ENCODE results near the gene CTDSP2.

Gene CTDSP2

GRCh38 chr12:57892232-57892972 is 45.9 kb upstream of the CTDSP2 start:
- Histone ChIP-seq H3K27ac (no peak overlapping the region), H3K27me3 (replicated peaks) (no peaks in the 10 kb centered on the region), H3K36me3 (replicated peaks) (no peaks in the 10 kb centered on the region), H3K4me3 (ENCODE audit: low read depth, low read length) (no peak overlapping the region)
- in situ Hi-C loops (cut with HindIII; ENCODE audit: low pct_ligation_motif_present, low sequenced_read_pairs): no loop called here
- no peak for DNase-seq
- TF ChIP-seq CTCF (IDR thresholded peaks at IDR 0.05; ENCODE audit: low read depth, low read length, missing control alignments): no peak

GRCh38 chr12:57891542-57892228 is 45.2 kb upstream of the CTDSP2 start:
- Histone ChIP-seq H3K27me3 (replicated peaks) (no peaks in the 10 kb centered on the region), H3K4me3 (ENCODE audit: low read depth, low read length) (no peak overlapping the region), H3K36me3 (replicated peaks) (no peaks in the 10 kb centered on the region), H3K27ac (no peak overlapping the region)
- in situ Hi-C loops (cut with HindIII; ENCODE audit: low pct_ligation_motif_present, low sequenced_read_pairs): no loop called here
- no peak for DNase-seq
- TF ChIP-seq CTCF (IDR thresholded peaks at IDR 0.05; ENCODE audit: low read depth, low read length, missing control alignments): no peak

- TF ChIP-seq CTCF (IDR thresholded peaks at IDR 0.05; ENCODE audit: low read depth, low read length, missing control alignments): no peak
- H3K27me3 ChIP-seq (replicated peaks): no peaks in the 10 kb centered on the region
- in situ Hi-C loops (cut with HindIII; ENCODE audit: low pct_ligation_motif_present, low sequenced_read_pairs): no loop called here
- DNase-seq: no peak
- H3K36me3 ChIP-seq (replicated peaks): no peaks in the 10 kb centered on the region
- H3K27ac ChIP-seq: no peak overlapping the region
- no peak overlapping the region for H3K4me3 ChIP-seq (ENCODE audit: low read depth, low read length)
These were observed 43.9 kb upstream of the CTDSP2 start for GRCh38 chr12:57890191-57891115.

- H3K4me3 ChIP-seq (ENCODE audit: low read depth, low read length): no peak overlapping the region
- peak; percentile 25 for DNase-seq
- H3K36me3 ChIP-seq (replicated peaks): no peaks in the 10 kb centered on the region
- in situ Hi-C loops (cut with HindIII; ENCODE audit: low pct_ligation_motif_present, low sequenced_read_pairs): no loop called here
- TF ChIP-seq CTCF (IDR thresholded peaks at IDR 0.05; ENCODE audit: low read depth, low read length, missing control alignments): no peak
- no peak overlapping the region for H3K27ac ChIP-seq
- H3K27me3 ChIP-seq (replicated peaks): no peaks in the 10 kb centered on the region
These were observed 43.0 kb upstream of the CTDSP2 start for GRCh38 chr12:57889500-57889989.

GRCh38 chr12:57888409-57889157 is 42.1 kb upstream of the CTDSP2 start:
- Histone ChIP-seq H3K27ac (no peak overlapping the region), H3K27me3 (replicated peaks) (no peaks in the 10 kb centered on the region), H3K4me3 (ENCODE audit: low read depth, low read length) (peak overlapping the region; percentile 24), H3K36me3 (replicated peaks) (no peaks in the 10 kb centered on the region)
- peak; percentile 30 for DNase-seq
- no peak for TF ChIP-seq CTCF (IDR thresholded peaks at IDR 0.05; ENCODE audit: low read depth, low read length, missing control alignments)
- in situ Hi-C loops (cut with HindIII; ENCODE audit: low pct_ligation_motif_present, low sequenced_read_pairs): no loop called here
